K562 (cell line): ENCODE data around the gene CRTAP. TPM values are rescaled to one million over a fixed set of nuclear protein-coding genes. Genes with fewer than 3 reads are reported as not detected.

Experiments used
- ATAC-seq: fragments of 200-7000 bp; cut with Tn5 transposase; 3 replicates; pipeline ENCODE4 v1.9.1; 2020; ENCODE audit warnings: moderate library complexity
- BruUV-seq: library from RNA; stranded (reverse); fragments of 400-500 nt; replicated peaks from 2 replicates; lab custom pipeline; 2021; lab: Mats Ljungman, UMichigan
- CTCF ChIA-PET: fragments of 300-600 bp; formaldehyde crosslinking; extraction: SDS; loops from one replicate; lab custom pipeline; 2021; ENCODE audit warnings: low intra/inter-chr PET ratio; lab: Yijun Ruan, JAX
- POLR2A ChIA-PET: fragments of 300-600, 350-650 bp; sonication (Branson Sonifier 250); formaldehyde crosslinking; extraction: SDS; loops from one replicate; lab custom pipeline; 2021; ENCODE audit warnings: antibody characterized with exemption, inconsistent platforms; lab: Yijun Ruan, JAX
- DNase-seq, 4 experiments: peaks; one replicate each; pipeline versions ENCODE4 v3.0.0 to v3.0.0-alpha.2; 2011 to 2018; ENCODE audit warnings: low spot score in 3 of 4, mixed read lengths in 3 of 4; ENCODE audit errors: extremely low read depth in 1 of 4
- FAIRE-seq: peaks from 2 replicates; lab custom pipeline; 2011; peaks lifted over from hg19 to GRCh38; lab: Jason Lieb, UNC
- H2AFZ ChIP-seq: 2 replicates; pipeline ENCODE4 v1.6.0; 2011; ENCODE audit warnings: low read depth, low read length, control low read depth, inconsistent platforms
- H3K27ac ChIP-seq: fragments of 200-600 bp; 3 replicates; pipeline ENCODE4 v1.8.0; 2011; ENCODE audit warnings: low read depth, mild to moderate bottlenecking, control low read depth, inconsistent platforms, low read length, moderate library complexity, mixed read lengths; ENCODE audit errors: extremely low read depth
- H3K27me3 ChIP-seq, 2 experiments: fragments of 300-600 bp in 1 of 2; 2 replicates in 1 of 2; 3 replicates in 1 of 2; pipeline versions ENCODE4 v1.6.0 to v1.8.0; 2011; ENCODE audit warnings: inconsistent platforms in 2 of 2, low read length in 2 of 2, mild to moderate bottlenecking in 1 of 2, mixed read lengths in 1 of 2, moderate library complexity in 1 of 2; ENCODE audit not compliant: control insufficient read depth in 2 of 2, insufficient read depth in 2 of 2
- H3K36me3 ChIP-seq: fragments of 300-600 bp; 3 replicates; pipeline ENCODE4 v1.8.0; 2011; ENCODE audit warnings: mild to moderate bottlenecking, low read length, inconsistent platforms; ENCODE audit not compliant: control insufficient read depth, insufficient read depth
- H3K4me1 ChIP-seq, 2 experiments: fragments of 200-600 bp in 1 of 2; replicated peaks in 1 of 2; 2 replicates in 1 of 2; 3 replicates in 1 of 2; pipeline versions ENCODE4 v1.5.1 to v1.8.0; 2011; ENCODE audit warnings: inconsistent platforms in 2 of 2, low read length in 2 of 2, mild to moderate bottlenecking in 1 of 2, mixed read lengths in 1 of 2, moderate library complexity in 1 of 2; ENCODE audit not compliant: control insufficient read depth in 2 of 2, insufficient read depth in 2 of 2
- H3K4me2 ChIP-seq: 2 replicates; pipeline ENCODE4 v1.6.1; 2011; ENCODE audit warnings: low read length, control low read depth, inconsistent platforms, mixed read lengths; ENCODE audit not compliant: insufficient read depth
- H3K4me3 ChIP-seq: fragments of 200-600 bp; sonication (generic), shearing (Covaris generic); 2 replicates; pipeline ENCODE4 v1.5.1; 2016; ENCODE audit warnings: control low read depth, inconsistent platforms
- H3K79me2 ChIP-seq: fragments of 200-600 bp; 3 replicates; pipeline ENCODE4 v1.8.0; 2011; ENCODE audit warnings: low read length, inconsistent platforms; ENCODE audit not compliant: control insufficient read depth, insufficient read depth
- H3K9ac ChIP-seq, 2 experiments: 2 replicates each; pipeline versions ENCODE4 v1.6.0 to v1.6.1; 2011; ENCODE audit warnings: low read depth in 2 of 2, low read length in 2 of 2, control low read depth in 1 of 2, inconsistent platforms in 1 of 2, mild to moderate bottlenecking in 1 of 2, mixed read lengths in 1 of 2; ENCODE audit not compliant: insufficient read depth in 1 of 2
- H3K9me1 ChIP-seq: one replicate; pipeline ENCODE4 v1.6.0; 2011; ENCODE audit warnings: inconsistent platforms, mild to moderate bottlenecking, low read length, moderate library complexity; ENCODE audit not compliant: control insufficient read depth, insufficient read depth
- H3K9me3 ChIP-seq: replicated peaks from 2 replicates; pipeline ENCODE4 v1.5.1; 2011; ENCODE audit warnings: low read depth, low read length, inconsistent platforms; ENCODE audit not compliant: control insufficient read depth, insufficient read depth
- H4K20me1 ChIP-seq: replicated peaks from 2 replicates; pipeline ENCODE4 v1.6.1; 2011; ENCODE audit warnings: low read length, inconsistent platforms, mixed read lengths; ENCODE audit not compliant: control insufficient read depth, insufficient read depth
- ARID1B ChIP-seq: fragments of 450-650 bp; IDR thresholded peaks from 2 replicates; pipeline ENCODE4 v1.6.1; 2016; ENCODE audit warnings: antibody characterized with exemption, mild to moderate bottlenecking, inconsistent platforms
- CTBP1 ChIP-seq: fragments of 450-650 bp; IDR thresholded peaks from 2 replicates; pipeline ENCODE4 v1.6.1; 2016; ENCODE audit warnings: borderline replicate concordance
- ELF1 ChIP-seq: fragments of 200-800 bp; sonication (Bioruptor generic); IDR thresholded peaks from 2 replicates; pipeline ENCODE4 v1.6.1; 2016; ENCODE audit warnings: missing genetic modification characterization, missing compliant biosample characterization
- HNRNPH1 ChIP-seq: fragments of 200-400 bp; formaldehyde crosslinking; optimal IDR thresholded peaks from 2 replicates; pipeline ENCODE3; 2017; ENCODE audit warnings: low read depth, mild to moderate bottlenecking, low read length, moderate library complexity
- MCM5 ChIP-seq: fragments of 450-650 bp; IDR thresholded peaks from 2 replicates; pipeline ENCODE4 v1.6.1; 2016; ENCODE audit warnings: low read depth
- PHF20 ChIP-seq: fragments of 450-650 bp; IDR thresholded peaks from 2 replicates; pipeline ENCODE4 v1.6.1; 2018; ENCODE audit not compliant: partially characterized antibody
- XRCC3 ChIP-seq: fragments of 450-650 bp; IDR thresholded peaks from 2 replicates; pipeline ENCODE4 v1.6.1; 2017; ENCODE audit warnings: mild to moderate bottlenecking, moderate library complexity
- ZC3H11A ChIP-seq: IDR thresholded peaks from 2 replicates; pipeline ENCODE4 v1.6.1; 2012; ENCODE audit warnings: low read depth, low read length, improper control_type of control experiment
- ZNF764 ChIP-seq: fragments of 250-450 bp; sonication (Bioruptor Pico); IDR thresholded peaks from 2 replicates; pipeline ENCODE4 v1.4.0; 2020; ENCODE audit warnings: low read depth, mild to moderate bottlenecking, moderate library complexity
- WGBS: fragments of 100-300 bp; shearing (Covaris generic); methylation state at CpG from one replicate; pipeline ENCODE4 v1.1.6; 2016; ENCODE audit warnings: low coverage, mixed read lengths; ENCODE audit not compliant: insufficient coverage; ENCODE audit errors: missing lambda C conversion rate; 5-methylcytosine and 5-hydroxymethylcytosine counted together
- in situ Hi-C: fragments of 300-500 bp; cut with MboI; formaldehyde crosslinking; loops from 4 replicates; pipeline ENCODE4 v1.15.0; 2018; ENCODE audit warnings: inconsistent platforms, mixed read lengths
- intact Hi-C: fragments of 100-400 bp; cut with micrococcal nuclease; formaldehyde crosslinking; loops from 2 replicates; pipeline ENCODE4 v1.14.2; 2022
- polyA plus RNA-seq, 8 experiments: library from polyadenylated mRNA; depleted of rRNA in 4 of 8; stranded (reverse) in 5 of 8; unstranded in 3 of 8; fragments of >200 nt; fragmentation: Nextera tagmentation in 2 of 8; fragmentation: Illumina TruSeq in 1 of 8; extraction: Ambion mirVana in 2 of 8; extraction: Trizol in 1 of 8; gene quantifications; 2 replicates each; pipeline versions ENCODE4 v1.2.1 to v1.2.3, GENCODE V29; 2011 to 2014; ENCODE audit warnings: inconsistent platforms in 1 of 8, missing spikeins in 1 of 8
- total RNA-seq, 7 experiments: library from RNA; depleted of rRNA in 6 of 7; stranded (reverse); fragments of >200 nt in 6 of 7; fragmentation: Illumina TruSeq in 2 of 7; extraction: Trizol in 2 of 7; gene quantifications; 2 replicates each; pipeline versions ENCODE4 v1.2.1 to v1.2.3, GENCODE V29; 2011 to 2021; ENCODE audit warnings: low replicate concordance in 1 of 7
- TF ChIP-seq, protein P1 (sequence below): IDR thresholded peaks from 2 replicates; pipeline ENCODE4 v1.6.1; 2016; ENCODE audit warnings: missing genetic modification characterization, missing compliant biosample characterization
- TF ChIP-seq, protein P2 (sequence below): fragments of 200-800 bp; sonication (Bioruptor generic); IDR thresholded peaks from 2 replicates; pipeline ENCODE4 v1.6.1; 2017; ENCODE audit warnings: missing genetic modification characterization, missing compliant biosample characterization
- TF ChIP-seq, protein P3 (sequence below), 3 experiments: IDR thresholded peaks in 2 of 3; conservative IDR thresholded peaks in 1 of 3; 2 replicates each; pipeline ENCODE4 v1.5.1; 2011 to 2012; ENCODE audit warnings: low read length in 3 of 3, mild to moderate bottlenecking in 3 of 3, control low read depth in 2 of 3, improper control_type of control experiment in 1 of 3, inconsistent platforms in 1 of 3, low read depth in 1 of 3, mixed read lengths in 1 of 3, moderate library complexity in 1 of 3; ENCODE audit not compliant: insufficient read depth in 2 of 3
- TF ChIP-seq, protein P4 (sequence below), 2 experiments: fragments of 150-350 bp in 1 of 2; IDR thresholded peaks; 2 replicates each; pipeline ENCODE4 v1.6.1; 2012 to 2016; ENCODE audit warnings: low read depth in 2 of 2, low read length in 2 of 2, mild to moderate bottlenecking in 1 of 2, moderate library complexity in 1 of 2

The CRTAP gene
- total and polyA plus RNA-seq, 9 of the 15 experiments (the other 6 are each of a cell fraction or from before 2014, with no cell fraction given), result 10.0 to 121 (median 53.0) TPM

DNA sequence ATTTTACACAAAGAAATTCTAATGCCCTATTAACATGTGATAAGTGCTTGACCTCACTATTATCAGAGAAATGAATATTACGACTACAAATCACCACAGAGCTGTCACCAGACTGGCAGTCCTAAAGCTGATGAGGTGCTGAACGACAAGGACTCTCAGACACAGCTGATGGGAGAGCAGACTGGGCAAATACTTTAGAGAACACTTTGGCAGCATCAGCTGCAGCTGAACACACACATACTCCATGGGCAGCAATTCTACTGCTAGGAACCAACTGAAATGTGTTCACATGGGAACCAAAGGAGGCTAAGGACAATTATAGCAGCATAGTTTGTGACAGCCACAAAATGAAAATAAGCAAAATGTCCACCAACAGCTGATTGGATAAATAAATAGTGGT is 59.3 kb downstream of the CRTAP start:
- ATAC-seq (no peak), DNase-seq (no peak), FAIRE-seq (no peak)
- H3K9me3 ChIP-seq, result no peaks in the 10 kb centered on the region
- no peak overlapping the region for H3K27ac ChIP-seq
- WGBS, result 0% methylated on average over 2 of the region's 2 CpGs
- no TSS peak for BruUV-seq
- no peak overlapping the region for H3K9ac ChIP-seq
- no peak overlapping the region for H2AFZ ChIP-seq
- no peak overlapping the region for H3K4me3 ChIP-seq
- no peaks in the 10 kb centered on the region for H3K36me3 ChIP-seq
- intact Hi-C loops (no loop called here), in situ Hi-C loops (no loop called here)
- peaks cover 3% of the 10 kb centered on the region for H3K9me1 ChIP-seq
- H3K79me2 ChIP-seq, result no peaks in the 10 kb centered on the region
- peaks cover 31 to 46% of the 10 kb centered on the region in 2 experiments; a peak in 4 of 5 replicates for H3K27me3 ChIP-seq
- POLR2A ChIA-PET, result no interaction called here
- H3K4me1 ChIP-seq, result peaks cover 0 to 3% of the 10 kb centered on the region in 2 experiments; a peak in 2 of 5 replicates
- H4K20me1 ChIP-seq, result no peaks in the 10 kb centered on the region
- CTCF ChIA-PET, result no interaction called here
- no peak overlapping the region for H3K4me2 ChIP-seq
- no peak for TF ChIP-seq CTBP1
- no peak for TF ChIP-seq PHF20
- no peak for TF ChIP-seq XRCC3
- TF ChIP-seq ZC3H11A, result no peak
- TF ChIP-seq HNRNPH1, result no peak
- TF ChIP-seq, protein P1, sequence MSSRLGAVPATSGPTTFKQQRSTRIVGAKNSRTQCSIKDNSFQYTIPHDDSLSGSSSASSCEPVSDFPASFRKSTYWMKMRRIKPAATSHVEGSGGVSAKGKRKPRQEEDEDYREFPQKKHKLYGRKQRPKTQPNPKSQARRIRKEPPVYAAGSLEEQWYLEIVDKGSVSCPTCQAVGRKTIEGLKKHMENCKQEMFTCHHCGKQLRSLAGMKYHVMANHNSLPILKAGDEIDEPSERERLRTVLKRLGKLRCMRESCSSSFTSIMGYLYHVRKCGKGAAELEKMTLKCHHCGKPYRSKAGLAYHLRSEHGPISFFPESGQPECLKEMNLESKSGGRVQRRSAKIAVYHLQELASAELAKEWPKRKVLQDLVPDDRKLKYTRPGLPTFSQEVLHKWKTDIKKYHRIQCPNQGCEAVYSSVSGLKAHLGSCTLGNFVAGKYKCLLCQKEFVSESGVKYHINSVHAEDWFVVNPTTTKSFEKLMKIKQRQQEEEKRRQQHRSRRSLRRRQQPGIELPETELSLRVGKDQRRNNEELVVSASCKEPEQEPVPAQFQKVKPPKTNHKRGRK (tag), result no peak
- no peak for TF ChIP-seq ZNF764 (CRISPR knock-in tag)
- TF ChIP-seq MCM5, result no peak
- TF ChIP-seq, protein P2, sequence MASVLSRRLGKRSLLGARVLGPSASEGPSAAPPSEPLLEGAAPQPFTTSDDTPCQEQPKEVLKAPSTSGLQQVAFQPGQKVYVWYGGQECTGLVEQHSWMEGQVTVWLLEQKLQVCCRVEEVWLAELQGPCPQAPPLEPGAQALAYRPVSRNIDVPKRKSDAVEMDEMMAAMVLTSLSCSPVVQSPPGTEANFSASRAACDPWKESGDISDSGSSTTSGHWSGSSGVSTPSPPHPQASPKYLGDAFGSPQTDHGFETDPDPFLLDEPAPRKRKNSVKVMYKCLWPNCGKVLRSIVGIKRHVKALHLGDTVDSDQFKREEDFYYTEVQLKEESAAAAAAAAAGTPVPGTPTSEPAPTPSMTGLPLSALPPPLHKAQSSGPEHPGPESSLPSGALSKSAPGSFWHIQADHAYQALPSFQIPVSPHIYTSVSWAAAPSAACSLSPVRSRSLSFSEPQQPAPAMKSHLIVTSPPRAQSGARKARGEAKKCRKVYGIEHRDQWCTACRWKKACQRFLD (CRISPR knock-in tag), result no peak
- TF ChIP-seq, protein P3, sequence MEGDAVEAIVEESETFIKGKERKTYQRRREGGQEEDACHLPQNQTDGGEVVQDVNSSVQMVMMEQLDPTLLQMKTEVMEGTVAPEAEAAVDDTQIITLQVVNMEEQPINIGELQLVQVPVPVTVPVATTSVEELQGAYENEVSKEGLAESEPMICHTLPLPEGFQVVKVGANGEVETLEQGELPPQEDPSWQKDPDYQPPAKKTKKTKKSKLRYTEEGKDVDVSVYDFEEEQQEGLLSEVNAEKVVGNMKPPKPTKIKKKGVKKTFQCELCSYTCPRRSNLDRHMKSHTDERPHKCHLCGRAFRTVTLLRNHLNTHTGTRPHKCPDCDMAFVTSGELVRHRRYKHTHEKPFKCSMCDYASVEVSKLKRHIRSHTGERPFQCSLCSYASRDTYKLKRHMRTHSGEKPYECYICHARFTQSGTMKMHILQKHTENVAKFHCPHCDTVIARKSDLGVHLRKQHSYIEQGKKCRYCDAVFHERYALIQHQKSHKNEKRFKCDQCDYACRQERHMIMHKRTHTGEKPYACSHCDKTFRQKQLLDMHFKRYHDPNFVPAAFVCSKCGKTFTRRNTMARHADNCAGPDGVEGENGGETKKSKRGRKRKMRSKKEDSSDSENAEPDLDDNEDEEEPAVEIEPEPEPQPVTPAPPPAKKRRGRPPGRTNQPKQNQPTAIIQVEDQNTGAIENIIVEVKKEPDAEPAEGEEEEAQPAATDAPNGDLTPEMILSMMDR (IDR thresholded peaks at IDR 0.05 in 2 of 3, conservative IDR thresholded peaks at IDR 0.05 in 1 of 3; ENCODE audit: insufficient read depth in 2 of 3, low read depth in 1 of 3, low read length in 3 of 3), result no peak
- TF ChIP-seq ARID1B, result no peak
- TF ChIP-seq ELF1 (tag), result no peak
- TF ChIP-seq, protein P4, sequence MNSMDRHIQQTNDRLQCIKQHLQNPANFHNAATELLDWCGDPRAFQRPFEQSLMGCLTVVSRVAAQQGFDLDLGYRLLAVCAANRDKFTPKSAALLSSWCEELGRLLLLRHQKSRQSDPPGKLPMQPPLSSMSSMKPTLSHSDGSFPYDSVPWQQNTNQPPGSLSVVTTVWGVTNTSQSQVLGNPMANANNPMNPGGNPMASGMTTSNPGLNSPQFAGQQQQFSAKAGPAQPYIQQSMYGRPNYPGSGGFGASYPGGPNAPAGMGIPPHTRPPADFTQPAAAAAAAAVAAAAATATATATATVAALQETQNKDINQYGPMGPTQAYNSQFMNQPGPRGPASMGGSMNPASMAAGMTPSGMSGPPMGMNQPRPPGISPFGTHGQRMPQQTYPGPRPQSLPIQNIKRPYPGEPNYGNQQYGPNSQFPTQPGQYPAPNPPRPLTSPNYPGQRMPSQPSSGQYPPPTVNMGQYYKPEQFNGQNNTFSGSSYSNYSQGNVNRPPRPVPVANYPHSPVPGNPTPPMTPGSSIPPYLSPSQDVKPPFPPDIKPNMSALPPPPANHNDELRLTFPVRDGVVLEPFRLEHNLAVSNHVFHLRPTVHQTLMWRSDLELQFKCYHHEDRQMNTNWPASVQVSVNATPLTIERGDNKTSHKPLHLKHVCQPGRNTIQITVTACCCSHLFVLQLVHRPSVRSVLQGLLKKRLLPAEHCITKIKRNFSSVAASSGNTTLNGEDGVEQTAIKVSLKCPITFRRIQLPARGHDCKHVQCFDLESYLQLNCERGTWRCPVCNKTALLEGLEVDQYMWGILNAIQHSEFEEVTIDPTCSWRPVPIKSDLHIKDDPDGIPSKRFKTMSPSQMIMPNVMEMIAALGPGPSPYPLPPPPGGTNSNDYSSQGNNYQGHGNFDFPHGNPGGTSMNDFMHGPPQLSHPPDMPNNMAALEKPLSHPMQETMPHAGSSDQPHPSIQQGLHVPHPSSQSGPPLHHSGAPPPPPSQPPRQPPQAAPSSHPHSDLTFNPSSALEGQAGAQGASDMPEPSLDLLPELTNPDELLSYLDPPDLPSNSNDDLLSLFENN (IDR thresholded peaks at IDR 0.05; ENCODE audit: low read depth in 2 of 2, low read length in 2 of 2), result no peak
